Bronchial epithelial cell (primary cell): ENCODE results near the gene TMEM94. TPM values are rescaled to one million over a fixed set of nuclear protein-coding genes. Genes with fewer than 3 reads are reported as not detected.

ENCODE experiments used
- DNase-seq: peaks from one replicate; pipeline ENCODE4 v3.0.0-alpha.2; 2010; ENCODE audit warnings: low read depth
- FAIRE-seq: peaks from 2 replicates; lab custom pipeline; 2011; peaks lifted over from hg19 to GRCh38; lab: Jason Lieb, UNC
- H3K27me3 ChIP-seq: 2 replicates; pipeline ENCODE4 v1.5.1; 2011; ENCODE audit warnings: low read length; ENCODE audit not compliant: control insufficient read depth, insufficient read depth
- H3K36me3 ChIP-seq: 2 replicates; pipeline ENCODE4 v1.5.1; 2011; ENCODE audit warnings: low read length; ENCODE audit not compliant: control insufficient read depth, insufficient read depth
- H3K4me3 ChIP-seq: 2 replicates; pipeline ENCODE4 v1.5.1; 2011; ENCODE audit warnings: mild to moderate bottlenecking, low read depth, low read length, control low read depth
- total RNA-seq: library from RNA; depleted of rRNA; stranded (reverse); fragments of >200 nt; gene quantifications from 2 replicates; pipeline ENCODE4 v1.2.1, GENCODE V29; 2014
- TF ChIP-seq, protein P1 (sequence below): IDR thresholded peaks from 2 replicates; pipeline ENCODE4 v1.5.1; 2011; ENCODE audit warnings: mild to moderate bottlenecking, moderate library complexity, low read length, control low read depth, inconsistent platforms; ENCODE audit not compliant: insufficient read depth, severe bottlenecking

TMEM94 gene
- total RNA-seq: 13.7 and 14.5 TPM in 2 replicates

DNA sequence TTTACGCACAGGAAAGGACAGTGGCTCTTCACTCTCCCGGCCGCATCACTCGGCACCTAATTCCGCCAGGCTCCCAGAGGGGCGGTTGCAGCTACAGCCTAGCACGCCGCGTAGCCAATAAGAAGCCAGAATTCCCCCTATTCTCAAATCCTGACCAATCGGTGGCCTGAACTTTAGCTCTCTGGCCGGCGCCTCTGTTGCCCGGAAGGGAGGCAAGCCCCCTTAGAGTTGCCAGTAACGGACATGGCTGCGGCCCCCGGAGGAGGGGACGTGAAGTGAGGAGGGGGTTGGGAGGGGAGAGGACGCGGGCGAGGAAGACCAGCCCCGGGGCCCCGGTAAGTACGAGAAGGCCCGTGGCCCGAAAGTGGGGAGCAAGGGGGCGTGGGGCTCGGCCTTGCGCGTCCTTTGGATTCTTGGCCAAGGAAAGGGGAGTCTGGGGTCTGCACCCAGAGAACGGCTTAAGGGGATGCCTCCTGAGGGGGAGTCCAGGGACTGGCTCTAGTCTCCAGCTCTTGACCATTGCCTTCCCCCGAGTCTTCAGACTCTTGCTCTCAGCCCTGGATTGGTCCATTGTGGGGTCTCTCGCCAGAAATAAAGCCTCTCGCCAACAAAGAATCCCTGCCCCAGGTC is at the start of gene TMEM94:
Gene TMEM94, plus strand, starts transcription at position 219 of the 630 bp plus-strand sequence. CDS start 15,271 bp downstream, outside the sequence.
- no peak for FAIRE-seq
- TF ChIP-seq, protein P1, sequence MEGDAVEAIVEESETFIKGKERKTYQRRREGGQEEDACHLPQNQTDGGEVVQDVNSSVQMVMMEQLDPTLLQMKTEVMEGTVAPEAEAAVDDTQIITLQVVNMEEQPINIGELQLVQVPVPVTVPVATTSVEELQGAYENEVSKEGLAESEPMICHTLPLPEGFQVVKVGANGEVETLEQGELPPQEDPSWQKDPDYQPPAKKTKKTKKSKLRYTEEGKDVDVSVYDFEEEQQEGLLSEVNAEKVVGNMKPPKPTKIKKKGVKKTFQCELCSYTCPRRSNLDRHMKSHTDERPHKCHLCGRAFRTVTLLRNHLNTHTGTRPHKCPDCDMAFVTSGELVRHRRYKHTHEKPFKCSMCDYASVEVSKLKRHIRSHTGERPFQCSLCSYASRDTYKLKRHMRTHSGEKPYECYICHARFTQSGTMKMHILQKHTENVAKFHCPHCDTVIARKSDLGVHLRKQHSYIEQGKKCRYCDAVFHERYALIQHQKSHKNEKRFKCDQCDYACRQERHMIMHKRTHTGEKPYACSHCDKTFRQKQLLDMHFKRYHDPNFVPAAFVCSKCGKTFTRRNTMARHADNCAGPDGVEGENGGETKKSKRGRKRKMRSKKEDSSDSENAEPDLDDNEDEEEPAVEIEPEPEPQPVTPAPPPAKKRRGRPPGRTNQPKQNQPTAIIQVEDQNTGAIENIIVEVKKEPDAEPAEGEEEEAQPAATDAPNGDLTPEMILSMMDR: no peak
- Histone ChIP-seq H3K27me3 (no peaks in the 10 kb centered on the region), H3K36me3 (no peaks in the 10 kb centered on the region), H3K4me3 (peak within 1 kb of the TSS; percentile 90)
- DNase-seq: peak; percentile 88

DNA sequence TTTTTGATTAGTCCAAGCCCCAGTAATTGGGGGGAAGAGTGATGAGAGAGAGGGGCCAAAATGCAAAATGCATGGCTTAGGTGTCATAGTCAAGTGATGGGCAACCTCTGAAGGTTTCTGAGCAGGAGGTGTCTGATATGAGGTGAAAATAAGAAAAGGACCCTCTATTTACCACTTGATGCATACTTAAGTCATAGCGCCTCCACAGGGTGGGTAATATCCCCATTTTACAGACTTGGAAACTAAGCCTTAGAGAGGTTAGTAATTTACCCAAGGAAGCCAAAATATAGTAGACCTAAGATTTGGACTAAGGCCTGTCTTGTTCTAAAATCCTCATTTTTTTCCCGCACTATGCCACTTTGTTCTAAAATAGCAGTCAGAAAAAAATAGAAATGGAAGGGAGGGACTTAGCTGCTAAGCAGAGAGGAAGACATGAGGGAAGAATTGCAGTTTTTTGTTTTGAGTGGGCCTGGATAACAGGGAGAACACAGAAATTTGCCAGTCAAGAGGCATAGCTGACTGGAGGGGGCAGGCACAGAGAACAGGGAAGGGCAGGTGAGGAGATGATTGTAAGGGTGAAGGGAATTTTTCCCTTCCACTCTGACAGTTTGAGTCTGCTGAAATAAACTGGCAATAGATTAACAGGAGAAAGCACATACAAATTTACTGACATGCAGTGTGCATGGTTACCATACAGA is 48.6 kb upstream of the TMEM94 start:
- Histone ChIP-seq H3K27me3 (peaks cover 2% of the 10 kb centered on the region), H3K36me3 (no peaks in the 10 kb centered on the region), H3K4me3 (no peak overlapping the region)
- TF ChIP-seq, protein P1: no peak
- FAIRE-seq (no peak), DNase-seq (no peak)

DNA sequence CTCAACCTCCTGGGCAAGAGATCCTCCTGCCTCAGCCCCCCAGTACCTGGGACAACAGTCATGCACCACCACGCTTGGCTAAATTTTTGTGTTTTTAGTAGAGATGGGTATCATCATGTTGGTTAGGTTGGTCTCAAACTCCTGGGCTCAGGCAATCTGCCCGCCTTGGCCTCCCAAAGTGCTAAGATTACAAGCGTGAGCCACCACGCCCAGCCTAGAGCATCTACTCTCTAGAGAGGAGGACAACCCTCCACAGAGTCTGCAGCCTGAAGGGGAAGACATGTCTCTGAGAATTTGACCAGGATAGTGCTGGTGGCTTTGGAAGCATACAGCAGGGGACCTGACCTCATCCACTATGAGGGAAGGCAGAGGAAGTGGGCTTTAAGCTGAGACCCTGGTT is 46.3 kb upstream of the TMEM94 start:
- no peak overlapping the region for H3K4me3 ChIP-seq
- TF ChIP-seq, protein P1: no peak
- no peaks in the 10 kb centered on the region for H3K36me3 ChIP-seq
- DNase-seq (no peak), FAIRE-seq (no peak)
- H3K27me3 ChIP-seq: peaks cover 2% of the 10 kb centered on the region

DNA sequence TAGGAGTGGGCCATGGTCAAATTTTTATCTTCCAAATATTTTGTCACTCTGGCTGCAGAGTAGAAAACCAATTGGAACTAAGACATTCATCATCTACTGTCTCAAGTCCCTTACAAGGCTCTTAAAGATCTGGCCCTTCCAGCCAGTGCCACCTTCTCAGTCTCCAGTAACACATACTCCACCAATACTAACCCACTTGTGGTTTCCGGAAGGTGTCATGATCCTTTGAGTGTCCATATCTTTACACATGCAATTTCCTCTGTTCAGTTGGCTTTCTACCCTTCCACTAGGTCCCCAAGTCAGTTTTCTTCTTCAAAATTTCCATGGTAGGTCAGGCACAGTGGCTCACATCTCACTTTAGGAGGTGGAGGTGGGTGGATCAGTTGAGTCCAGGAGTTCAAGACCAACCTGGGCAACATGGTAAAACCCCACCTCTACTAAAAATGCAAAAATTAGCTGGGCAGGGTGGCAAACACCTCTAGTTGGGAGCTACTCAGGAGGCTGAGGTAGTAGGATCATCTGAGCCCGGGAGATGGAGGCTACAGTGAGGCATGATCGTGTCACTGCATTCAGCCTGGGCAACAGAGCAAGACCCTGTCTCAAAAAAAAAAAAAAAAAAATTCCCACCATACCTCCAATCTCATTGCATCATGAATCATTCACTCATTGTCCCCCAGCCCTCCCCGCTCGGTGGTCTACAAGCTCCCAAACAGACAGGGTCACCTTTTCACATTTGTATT is 44.9 kb upstream of the TMEM94 start:
- TF ChIP-seq, protein P1: no peak
- FAIRE-seq (no peak), DNase-seq (no peak)
- H3K27me3 ChIP-seq: peaks cover 2% of the 10 kb centered on the region
- no peaks in the 10 kb centered on the region for H3K36me3 ChIP-seq
- H3K4me3 ChIP-seq: no peak overlapping the region

DNA sequence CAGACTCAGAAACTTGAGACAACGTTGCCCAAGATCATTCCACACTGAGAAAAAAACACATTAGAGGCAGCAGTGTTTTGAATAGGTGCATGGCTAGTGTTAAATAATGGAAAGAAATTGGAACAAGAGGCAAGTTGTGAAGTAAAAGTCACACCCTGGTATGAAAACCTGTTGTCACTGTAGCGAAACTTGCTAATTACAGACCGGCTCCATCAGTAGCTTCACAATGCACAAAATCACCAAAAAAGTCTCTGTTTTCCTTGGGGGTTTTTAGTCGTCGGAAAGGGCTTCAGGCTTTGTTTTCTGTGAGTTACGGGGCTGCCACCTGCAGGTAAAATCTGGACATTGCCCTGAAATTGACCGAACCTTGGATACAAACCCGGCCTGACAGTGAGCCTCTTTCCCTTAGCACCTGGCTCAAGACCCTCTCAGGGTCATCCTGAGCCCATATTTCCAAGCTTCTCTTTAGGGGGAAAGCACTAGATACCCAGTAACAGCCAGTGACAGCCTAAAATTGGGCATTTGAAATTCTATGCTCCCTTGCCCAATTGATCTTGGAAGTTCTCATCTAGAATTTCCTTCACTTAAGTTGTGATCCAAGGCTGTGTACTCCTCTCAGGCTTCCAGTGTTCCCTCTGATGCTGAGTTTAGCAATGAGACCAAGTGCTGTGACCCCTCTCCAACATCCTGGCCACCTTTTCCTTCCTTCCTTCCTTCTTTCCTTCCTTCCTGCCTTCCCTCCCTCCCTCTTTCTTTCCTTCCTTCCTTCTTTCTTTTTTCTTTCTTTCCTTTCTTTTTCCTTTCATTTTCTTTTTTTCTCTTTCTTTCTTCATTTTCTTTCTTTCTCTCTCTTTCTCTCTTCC is 43.7 kb upstream of the TMEM94 start:
- H3K27me3 ChIP-seq: peaks cover 2% of the 10 kb centered on the region
- DNase-seq (peak; percentile 49), FAIRE-seq (no peak)
- H3K4me3 ChIP-seq: no peak overlapping the region
- no peaks in the 10 kb centered on the region for H3K36me3 ChIP-seq
- TF ChIP-seq, protein P1: peak; percentile 83
